Upper lobe of left lung (tissue), 6 donors: Measurements from ENCODE around the gene GABRG3. TPM values are rescaled to one million over a fixed set of nuclear protein-coding genes. Genes with fewer than 3 reads are reported as not detected.

Source experiments
- ATAC-seq, 2 donors: fragments of 200-7000 bp; cut with Tn5 transposase; one replicate each; pipeline ENCODE4 v1.9.1; 2022; ENCODE audit warnings: mild to moderate bottlenecking in 2 of 2, moderate library complexity in 2 of 2; ENCODE audit not compliant: low FRiP score in 2 of 2
- DNase-seq, 2 donors: peaks; one replicate each; pipeline ENCODE4 v3.0.0-alpha.2; 2019 to 2020
- H3K27ac ChIP-seq, 4 donors: fragments of 200-600 bp; sonication (generic); one replicate each; pipeline ENCODE4 v1.5.1; 2016 to 2019
- H3K27me3 ChIP-seq, 4 donors: fragments of 200-600 bp; sonication (generic); one replicate each; pipeline ENCODE4 v1.5.1; 2017 to 2019
- H3K36me3 ChIP-seq, 4 donors: fragments of 200-600 bp; sonication (generic); one replicate each; pipeline ENCODE4 v1.5.1; 2016 to 2019
- H3K4me1 ChIP-seq, 4 donors: fragments of 200-600 bp; sonication (generic); one replicate each; pipeline ENCODE4 v1.5.1; 2018 to 2019
- H3K4me3 ChIP-seq, 4 donors: fragments of 200-600 bp; sonication (generic); one replicate each; pipeline ENCODE4 v1.5.1; 2017 to 2019; ENCODE audit warnings: mild to moderate bottlenecking in 2 of 4, moderate library complexity in 1 of 4
- H3K9me3 ChIP-seq, 4 donors: fragments of 200-600 bp; sonication (generic); one replicate each; pipeline ENCODE4 v1.5.1; 2018 to 2019
- EP300 ChIP-seq, 4 donors: sonication (generic); formaldehyde crosslinking; IDR thresholded peaks; one replicate each; pipeline ENCODE4 v1.5.1; 2017; ENCODE audit warnings: antibody characterized with exemption in 4 of 4, control low read depth in 2 of 4
- POLR2A ChIP-seq, 4 donors: fragments of 450-650 bp; IDR thresholded peaks; one replicate each; pipeline ENCODE4 v1.5.1; 2016 to 2017; ENCODE audit warnings: antibody characterized with exemption in 4 of 4, mild to moderate bottlenecking in 2 of 4
- POLR2AphosphoS5 ChIP-seq, 2 donors: sonication (generic); formaldehyde crosslinking; IDR thresholded peaks; one replicate each; pipeline ENCODE4 v1.5.1; 2017; ENCODE audit warnings: antibody characterized with exemption in 2 of 2
- WGBS, 2 donors: methylation state at CpG; one replicate each; pipeline ENCODE4 v1.1.5; 2017 to 2018; 5-methylcytosine and 5-hydroxymethylcytosine counted together
- total RNA-seq, 6 donors: library from RNA; depleted of rRNA in 4 of 6; stranded (reverse); fragments of >200 nt in 4 of 6; gene quantifications; one replicate each; pipeline versions ENCODE4 v1.1.0 to v1.2.1, GENCODE V29; 2016 to 2021
- TF ChIP-seq, protein P1 (sequence below), 6 experiments: fragments of 450-650 bp in 4 of 6; fragments of 200-600 bp in 2 of 6; sonication (generic) in 2 of 6; IDR thresholded peaks; one replicate each; pipeline ENCODE4 v1.5.1; 2016 to 2019; ENCODE audit warnings: antibody characterized with exemption in 6 of 6
- donor health status: DM: no; HTN: no; CAD: no; lungs with moderate emphysema.
- donor health status: DM: no; HTN: yes; CAD: no; lungs with severe emphysema.

The GABRG3 gene
- total RNA-seq, 6 donors from 2014 or later = not detected

DNA sequence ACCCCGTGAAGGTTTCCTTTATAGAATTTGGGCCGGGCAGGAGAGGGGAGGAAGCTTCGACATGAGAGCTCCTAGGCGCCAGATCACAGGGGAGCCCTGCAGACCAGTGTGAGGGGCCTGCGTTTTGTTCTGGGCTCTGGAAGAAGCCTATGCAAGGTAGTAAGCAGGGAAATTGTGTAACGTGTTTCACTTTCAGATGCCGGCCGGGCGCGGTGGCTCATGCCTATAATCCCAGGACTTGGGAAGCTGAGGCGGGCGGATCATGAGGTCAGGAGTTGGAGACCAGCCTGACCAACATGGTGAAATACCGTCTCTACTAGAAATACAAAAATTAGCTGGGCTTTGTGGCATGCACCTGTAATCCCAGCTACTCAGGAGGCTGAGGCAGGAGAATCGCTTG lies 65.2 kb downstream of the GABRG3 start:
- no peak overlapping the region for H3K27ac ChIP-seq

DNA sequence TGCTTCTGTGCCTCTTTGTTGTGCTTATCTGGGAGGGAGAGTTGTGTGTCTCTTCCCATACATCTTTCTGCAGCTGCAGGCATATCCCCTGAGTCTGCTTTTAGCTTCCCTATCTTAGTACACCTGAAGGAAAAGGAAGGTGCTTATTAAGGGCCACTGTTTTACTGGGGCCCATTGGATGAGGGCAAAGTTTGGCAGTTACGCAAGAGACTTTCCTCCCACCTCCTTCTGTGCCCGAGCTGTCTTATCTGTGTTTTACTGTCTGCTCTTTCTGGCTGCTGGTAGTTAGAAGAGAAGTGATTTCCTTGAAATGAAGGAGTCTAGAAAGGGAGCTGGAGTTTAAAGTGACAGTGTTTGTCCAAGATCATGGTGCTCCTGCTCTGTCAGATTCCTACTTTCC lies 66.5 kb downstream of the GABRG3 start:
- H3K27ac ChIP-seq = no peak overlapping the region
- no peak for ATAC-seq

More for the DNA sequence above, 65.2 kb downstream of the GABRG3 start:
- no peak for ATAC-seq
- TF ChIP-seq POLR2AphosphoS5 (IDR thresholded peaks at IDR 0.05) (no peak), POLR2A (IDR thresholded peaks at IDR 0.05) (no peak), EP300 (IDR thresholded peaks at IDR 0.05) (no peak)
- TF ChIP-seq, protein P1, sequence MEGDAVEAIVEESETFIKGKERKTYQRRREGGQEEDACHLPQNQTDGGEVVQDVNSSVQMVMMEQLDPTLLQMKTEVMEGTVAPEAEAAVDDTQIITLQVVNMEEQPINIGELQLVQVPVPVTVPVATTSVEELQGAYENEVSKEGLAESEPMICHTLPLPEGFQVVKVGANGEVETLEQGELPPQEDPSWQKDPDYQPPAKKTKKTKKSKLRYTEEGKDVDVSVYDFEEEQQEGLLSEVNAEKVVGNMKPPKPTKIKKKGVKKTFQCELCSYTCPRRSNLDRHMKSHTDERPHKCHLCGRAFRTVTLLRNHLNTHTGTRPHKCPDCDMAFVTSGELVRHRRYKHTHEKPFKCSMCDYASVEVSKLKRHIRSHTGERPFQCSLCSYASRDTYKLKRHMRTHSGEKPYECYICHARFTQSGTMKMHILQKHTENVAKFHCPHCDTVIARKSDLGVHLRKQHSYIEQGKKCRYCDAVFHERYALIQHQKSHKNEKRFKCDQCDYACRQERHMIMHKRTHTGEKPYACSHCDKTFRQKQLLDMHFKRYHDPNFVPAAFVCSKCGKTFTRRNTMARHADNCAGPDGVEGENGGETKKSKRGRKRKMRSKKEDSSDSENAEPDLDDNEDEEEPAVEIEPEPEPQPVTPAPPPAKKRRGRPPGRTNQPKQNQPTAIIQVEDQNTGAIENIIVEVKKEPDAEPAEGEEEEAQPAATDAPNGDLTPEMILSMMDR (IDR thresholded peaks at IDR 0.05) = no peak
- H3K9me3 ChIP-seq = no peaks in the 10 kb centered on the region
- no peaks in the 10 kb centered on the region for H3K27me3 ChIP-seq
- H3K4me3 ChIP-seq = no peak overlapping the region
- peak in 1 of 2 donors; percentile 55 for DNase-seq
- WGBS, 2 donors = 91 to 95% methylated on average over 14 of the region's 14 CpGs
- H3K4me1 ChIP-seq = no peaks in the 10 kb centered on the region
- no peaks in the 10 kb centered on the region for H3K36me3 ChIP-seq

DNA sequence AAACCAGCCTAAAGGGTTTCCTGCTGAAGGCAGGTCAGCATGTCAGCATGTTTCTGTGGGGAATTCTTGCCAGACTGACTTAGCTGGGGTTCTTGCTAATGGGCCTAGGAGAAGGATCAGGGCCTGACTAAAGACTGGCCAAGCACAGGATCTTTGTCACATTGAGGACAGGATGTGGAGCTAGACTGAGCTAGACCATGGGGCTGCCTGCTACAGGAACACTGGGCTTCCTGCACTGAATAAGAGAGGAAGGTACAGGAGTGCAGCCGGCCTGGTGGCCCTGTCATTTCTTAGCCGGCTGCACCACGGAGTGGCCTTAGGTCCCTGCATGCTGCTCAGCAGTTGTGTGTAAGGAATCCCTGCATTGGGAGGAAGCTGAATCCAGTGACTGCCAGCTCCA lies 68.2 kb downstream of the GABRG3 start:
- Histone ChIP-seq H3K4me1 (no peaks in the 10 kb centered on the region), H3K9me3 (no peaks in the 10 kb centered on the region), H3K27me3 (no peaks in the 10 kb centered on the region), H3K36me3 (no peaks in the 10 kb centered on the region), H3K4me3 (no peak overlapping the region), H3K27ac (no peak overlapping the region)
- no peak for ATAC-seq
- WGBS, 2 donors = 82% methylated on average over 3 of the region's 3 CpGs; no CpG with 5 or more reads in 1 of the 2 donors
- TF ChIP-seq, protein P1 (IDR thresholded peaks at IDR 0.05) = no peak
- no peak for TF ChIP-seq EP300 (IDR thresholded peaks at IDR 0.05)
- TF ChIP-seq POLR2AphosphoS5 (IDR thresholded peaks at IDR 0.05) = no peak
- no peak for TF ChIP-seq POLR2A (IDR thresholded peaks at IDR 0.05)
- no peak for DNase-seq

More for the DNA sequence above, 66.5 kb downstream of the GABRG3 start:
- TF ChIP-seq, protein P1 (IDR thresholded peaks at IDR 0.05) = no peak
- TF ChIP-seq POLR2A (IDR thresholded peaks at IDR 0.05) (no peak), EP300 (IDR thresholded peaks at IDR 0.05) (no peak)
- Histone ChIP-seq H3K4me3 (no peak overlapping the region), H3K9me3 (no peaks in the 10 kb centered on the region), H3K4me1 (no peaks in the 10 kb centered on the region), H3K36me3 (no peaks in the 10 kb centered on the region), H3K27me3 (no peaks in the 10 kb centered on the region)
- no peak for DNase-seq
- WGBS, 2 donors = 58 to 62% methylated on average over 2 of the region's 2 CpGs

DNA sequence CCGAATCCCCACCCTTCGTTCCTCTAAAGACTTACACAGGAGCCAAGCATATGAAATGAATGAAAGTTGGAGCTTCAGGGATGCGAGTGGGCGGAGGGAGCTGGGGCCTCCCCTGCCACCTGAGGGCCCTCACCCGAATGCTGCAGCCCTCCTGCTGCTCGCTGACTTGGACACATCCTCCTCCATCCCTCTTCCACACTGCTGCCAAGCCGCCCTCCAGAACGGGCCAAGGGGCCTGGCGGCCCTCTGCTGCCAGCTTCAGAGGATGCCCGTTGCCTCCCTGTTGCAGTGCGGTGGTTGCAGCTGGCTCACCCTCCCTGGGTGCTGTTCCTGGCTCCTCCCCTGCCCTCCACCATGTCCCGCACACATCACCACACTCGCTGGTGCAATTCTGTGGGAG lies 71.2 kb downstream of the GABRG3 start:
- H3K4me1 ChIP-seq = no peaks in the 10 kb centered on the region
- peak in 1 of 2 donors; percentile 2 for ATAC-seq
- peak in 1 of 2 donors; percentile 58 for DNase-seq
- H3K9me3 ChIP-seq = no peaks in the 10 kb centered on the region
- no peaks in the 10 kb centered on the region for H3K27me3 ChIP-seq
- no peak overlapping the region for H3K4me3 ChIP-seq
- no peak overlapping the region for H3K27ac ChIP-seq
- WGBS, 2 donors = 91 to 94% methylated on average over 12 to 13 of the region's 13 CpGs
- TF ChIP-seq POLR2A (IDR thresholded peaks at IDR 0.05) (no peak), POLR2AphosphoS5 (IDR thresholded peaks at IDR 0.05) (no peak), EP300 (IDR thresholded peaks at IDR 0.05) (no peak)
- TF ChIP-seq, protein P1 (IDR thresholded peaks at IDR 0.05) = no peak
- no peaks in the 10 kb centered on the region for H3K36me3 ChIP-seq

DNA sequence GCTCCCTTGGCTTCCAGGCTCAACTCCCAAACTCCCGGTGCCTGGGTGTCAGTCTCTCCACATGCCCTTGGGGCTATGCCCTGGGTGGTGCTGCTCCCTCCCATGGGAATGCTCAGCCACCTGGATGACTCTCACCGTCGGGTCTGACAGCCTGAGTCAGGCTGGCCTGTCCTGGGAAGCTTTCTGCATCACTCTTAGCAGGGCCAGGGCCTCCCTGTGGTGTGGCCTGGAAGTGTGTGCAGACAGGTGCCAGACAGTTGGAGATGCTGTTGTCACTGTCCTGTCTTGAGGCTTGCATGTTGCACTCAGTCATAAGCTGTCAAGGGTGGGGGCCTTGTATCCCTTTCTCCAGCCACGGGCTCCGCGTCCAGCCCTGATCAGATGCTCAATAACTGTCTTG lies 71.7 kb downstream of the GABRG3 start:
- no peaks in the 10 kb centered on the region for H3K4me1 ChIP-seq
- H3K9me3 ChIP-seq = no peaks in the 10 kb centered on the region
- ATAC-seq (peak in 1 of 2 donors; percentile 4), DNase-seq (no peak)
- TF ChIP-seq EP300 (IDR thresholded peaks at IDR 0.05) (no peak), POLR2A (IDR thresholded peaks at IDR 0.05) (no peak), POLR2AphosphoS5 (IDR thresholded peaks at IDR 0.05) (no peak)
- TF ChIP-seq, protein P1 (IDR thresholded peaks at IDR 0.05) = no peak
- H3K36me3 ChIP-seq = no peaks in the 10 kb centered on the region
- H3K27me3 ChIP-seq = no peaks in the 10 kb centered on the region
- H3K27ac ChIP-seq = no peak overlapping the region
- WGBS, 2 donors = 82 to 92% methylated on average over 5 to 6 of the region's 6 CpGs
- H3K4me3 ChIP-seq = no peak overlapping the region
